ENCODE measurements around the gene DLGAP5.

DNA sequence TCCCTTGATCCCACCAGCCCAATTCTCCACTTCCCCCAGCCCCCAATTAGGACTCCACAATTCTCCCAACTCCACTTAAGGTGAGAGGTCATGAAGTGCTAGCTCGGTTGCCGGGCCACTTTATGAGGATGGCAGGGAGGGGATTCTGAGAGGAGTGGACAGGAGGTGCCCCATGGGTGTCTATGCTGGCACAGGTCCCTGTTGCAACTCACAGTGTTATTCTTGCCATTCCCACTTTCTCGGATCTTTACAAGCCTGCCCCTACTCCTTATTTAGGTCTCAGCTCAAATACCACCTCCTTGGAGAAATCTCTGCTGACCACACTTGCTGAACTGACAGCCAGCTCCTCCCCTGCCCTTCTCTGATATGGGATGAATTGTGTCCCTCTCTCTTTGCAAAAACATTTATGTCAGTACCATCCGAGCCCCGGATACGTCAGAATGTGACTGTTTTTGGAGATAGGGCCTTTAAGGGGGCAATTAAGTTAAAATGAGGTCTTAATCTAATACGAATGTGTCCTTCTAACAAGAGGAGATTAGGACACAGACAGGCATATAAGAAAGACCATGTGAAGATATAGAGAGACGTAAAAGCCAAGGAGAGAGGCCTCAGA, 66.5 kb downstream of the DLGAP5 start:
- TF ChIP-seq YY1 (IDR thresholded peaks at IDR 0.05; ENCODE audit: insufficient read depth, insufficient read length) (no peak), SUZ12 (IDR thresholded peaks at IDR 0.05; ENCODE audit: extremely low read depth, insufficient read depth, insufficient read length) (no peak)
